GM23338 (cell line): ENCODE results near the gene MAP4K5. TPM values are rescaled to one million over a fixed set of nuclear protein-coding genes. Genes with fewer than 3 reads are reported as not detected.

Source experiments
- ATAC-seq: fragments of 200-7000 bp; cut with Tn5 transposase; 3 replicates; pipeline ENCODE4 v1.9.1; 2020
- DNase-seq: peaks from one replicate; pipeline ENCODE4 v3.0.0-alpha.2; 2015; ENCODE audit warnings: low spot score
- H2AFZ ChIP-seq: fragments of 200-600 bp; sonication (generic); 2 replicates; pipeline ENCODE4 v1.8.0; 2016; ENCODE audit warnings: antibody characterized with exemption, mild to moderate bottlenecking, moderate library complexity
- H3F3A ChIP-seq: fragments of 200-600 bp; sonication (generic); replicated peaks from 2 replicates; pipeline ENCODE4 v1.8.0; 2017; ENCODE audit warnings: antibody characterized with exemption, mixed run types, low read depth
- H3K27ac ChIP-seq: fragments of 200-600 bp; sonication (generic); 2 replicates; pipeline ENCODE4 v1.6.1; 2016; ENCODE audit warnings: low read depth
- H3K27me3 ChIP-seq: fragments of 200-600 bp; sonication (generic); 2 replicates; pipeline ENCODE4 v1.8.0; 2016; ENCODE audit warnings: mild to moderate bottlenecking, mixed run types, moderate library complexity; ENCODE audit not compliant: insufficient read depth
- H3K36me3 ChIP-seq: fragments of 200-600 bp; sonication (generic); 2 replicates; pipeline ENCODE4 v1.8.0; 2016; ENCODE audit warnings: mild to moderate bottlenecking; ENCODE audit not compliant: insufficient read depth
- H3K4me1 ChIP-seq: fragments of 200-600 bp; sonication (generic); 2 replicates; pipeline ENCODE4 v1.8.0; 2016; ENCODE audit warnings: mild to moderate bottlenecking, moderate library complexity; ENCODE audit not compliant: insufficient read depth
- H3K4me2 ChIP-seq: fragments of 200-600 bp; sonication (generic); 2 replicates; pipeline ENCODE4 v1.7.1; 2017; ENCODE audit warnings: mixed run types
- H3K4me3 ChIP-seq: fragments of 200-600 bp; sonication (generic); 2 replicates; pipeline ENCODE4 v1.6.1; 2016; ENCODE audit warnings: mixed run types
- H3K79me2 ChIP-seq: fragments of 200-600 bp; sonication (generic); replicated peaks from 2 replicates; pipeline ENCODE4 v1.8.0; 2017; ENCODE audit warnings: mild to moderate bottlenecking; ENCODE audit not compliant: insufficient read depth
- H3K9me2 ChIP-seq: fragments of 200-600 bp; sonication (generic); 2 replicates; pipeline ENCODE4 v1.8.0; 2017; ENCODE audit not compliant: insufficient read depth
- H4K20me1 ChIP-seq: fragments of 200-600 bp; sonication (generic); replicated peaks from 2 replicates; pipeline ENCODE4 v1.8.0; 2017; ENCODE audit warnings: mild to moderate bottlenecking; ENCODE audit not compliant: insufficient read depth
- H3K27ac Mint-ChIP-seq: 2 replicates; pipeline ENCODE4 v1.8.0; 2020; ENCODE audit warnings: inconsistent platforms, mild to moderate bottlenecking, moderate library complexity, mixed read lengths
- H3K27me3 Mint-ChIP-seq: 3 replicates; pipeline ENCODE4 v1.8.0; 2022; ENCODE audit warnings: low read depth, mild to moderate bottlenecking, moderate library complexity, mixed read lengths, inconsistent platforms; ENCODE audit not compliant: insufficient read depth, poor library complexity
- H3K36me3 Mint-ChIP-seq: 3 replicates; pipeline ENCODE4 v1.8.0; 2021; ENCODE audit warnings: low read depth, mild to moderate bottlenecking, inconsistent platforms, moderate library complexity, mixed read lengths
- H3K4me1 Mint-ChIP-seq: 3 replicates; pipeline ENCODE4 v1.8.0; 2020; ENCODE audit warnings: mild to moderate bottlenecking, inconsistent platforms, mixed read lengths
- H3K4me3 Mint-ChIP-seq: 3 replicates; pipeline ENCODE4 v1.8.0; 2021; ENCODE audit warnings: moderate library complexity, mild to moderate bottlenecking, inconsistent platforms, mixed read lengths
- H3K9me3 Mint-ChIP-seq: 3 replicates; pipeline ENCODE4 v1.8.0; 2020; ENCODE audit warnings: moderate library complexity, mild to moderate bottlenecking, inconsistent platforms, mixed read lengths
- EZH2 ChIP-seq: fragments of 200-600 bp; sonication (generic); IDR thresholded peaks from one replicate; pipeline ENCODE4 v1.8.0; 2017; ENCODE audit warnings: antibody characterized with exemption, mild to moderate bottlenecking, low read depth; ENCODE audit not compliant: unreplicated experiment
- EZH2phosphoT487 ChIP-seq: fragments of 200-600 bp; sonication (generic); IDR thresholded peaks from one replicate; pipeline ENCODE4 v1.8.1; 2018; ENCODE audit warnings: antibody characterized with exemption; ENCODE audit not compliant: unreplicated experiment
- JUNB ChIP-seq: IDR thresholded peaks from one replicate; pipeline ENCODE4 v1.6.1; 2016; ENCODE audit warnings: antibody characterized with exemption; ENCODE audit not compliant: unreplicated experiment
- NANOG ChIP-seq: IDR thresholded peaks from 2 replicates; pipeline ENCODE4 v1.6.1; 2016; ENCODE audit warnings: antibody characterized with exemption, borderline replicate concordance
- STAT1 ChIP-seq: IDR thresholded peaks from one replicate; pipeline ENCODE4 v1.6.1; 2016; ENCODE audit warnings: antibody characterized with exemption; ENCODE audit not compliant: unreplicated experiment
- ZNF114 ChIP-seq: fragments of 250-450 bp; sonication (Bioruptor Pico); IDR thresholded peaks from 2 replicates; pipeline ENCODE4 v1.5.0; 2020; ENCODE audit warnings: mild to moderate bottlenecking, moderate library complexity
- ZNF331 ChIP-seq: fragments of 250-450 bp; sonication (Bioruptor Pico); IDR thresholded peaks from 2 replicates; pipeline ENCODE4 v1.5.0; 2020; ENCODE audit warnings: low read depth, mild to moderate bottlenecking, moderate library complexity
- ZNF462 ChIP-seq: fragments of 250-450 bp; sonication (Bioruptor Pico); IDR thresholded peaks from 2 replicates; pipeline ENCODE4 v1.5.0; 2020; ENCODE audit warnings: mild to moderate bottlenecking, moderate library complexity
- polyA plus RNA-seq: library from polyadenylated mRNA; unstranded; fragments of >200 nt; fragmentation: Nextera tagmentation; extraction: Ambion mirVana; gene quantifications from 2 replicates; pipeline ENCODE4 v1.2.1, GENCODE V29; 2016
- total RNA-seq: library from RNA; depleted of rRNA; stranded (reverse); fragments of >200 nt; shearing (Covaris generic); gene quantifications from 2 replicates; pipeline ENCODE4 v1.2.3, GENCODE V29; 2014
- TF ChIP-seq, protein P1 (sequence below): IDR thresholded peaks from one replicate; pipeline ENCODE4 v1.6.1; 2018; ENCODE audit warnings: antibody characterized with exemption; ENCODE audit not compliant: unreplicated experiment
- TF ChIP-seq, protein P2 (sequence below): IDR thresholded peaks from 2 replicates; pipeline ENCODE4 v1.6.1; 2016; ENCODE audit warnings: antibody characterized with exemption

Gene MAP4K5
- total and polyA plus RNA-seq, 2 experiments from 2014 or later: 71.4 to 74.6 TPM

GRCh38 chr14:50373959-50374358 is 158.4 kb downstream of the MAP4K5 start (continued):
- TF ChIP-seq ZNF462 (CRISPR knock-in tag) (no peak), JUNB (no peak), EZH2 (no peak), ZNF331 (CRISPR knock-in tag) (no peak)
- TF ChIP-seq, protein P1, sequence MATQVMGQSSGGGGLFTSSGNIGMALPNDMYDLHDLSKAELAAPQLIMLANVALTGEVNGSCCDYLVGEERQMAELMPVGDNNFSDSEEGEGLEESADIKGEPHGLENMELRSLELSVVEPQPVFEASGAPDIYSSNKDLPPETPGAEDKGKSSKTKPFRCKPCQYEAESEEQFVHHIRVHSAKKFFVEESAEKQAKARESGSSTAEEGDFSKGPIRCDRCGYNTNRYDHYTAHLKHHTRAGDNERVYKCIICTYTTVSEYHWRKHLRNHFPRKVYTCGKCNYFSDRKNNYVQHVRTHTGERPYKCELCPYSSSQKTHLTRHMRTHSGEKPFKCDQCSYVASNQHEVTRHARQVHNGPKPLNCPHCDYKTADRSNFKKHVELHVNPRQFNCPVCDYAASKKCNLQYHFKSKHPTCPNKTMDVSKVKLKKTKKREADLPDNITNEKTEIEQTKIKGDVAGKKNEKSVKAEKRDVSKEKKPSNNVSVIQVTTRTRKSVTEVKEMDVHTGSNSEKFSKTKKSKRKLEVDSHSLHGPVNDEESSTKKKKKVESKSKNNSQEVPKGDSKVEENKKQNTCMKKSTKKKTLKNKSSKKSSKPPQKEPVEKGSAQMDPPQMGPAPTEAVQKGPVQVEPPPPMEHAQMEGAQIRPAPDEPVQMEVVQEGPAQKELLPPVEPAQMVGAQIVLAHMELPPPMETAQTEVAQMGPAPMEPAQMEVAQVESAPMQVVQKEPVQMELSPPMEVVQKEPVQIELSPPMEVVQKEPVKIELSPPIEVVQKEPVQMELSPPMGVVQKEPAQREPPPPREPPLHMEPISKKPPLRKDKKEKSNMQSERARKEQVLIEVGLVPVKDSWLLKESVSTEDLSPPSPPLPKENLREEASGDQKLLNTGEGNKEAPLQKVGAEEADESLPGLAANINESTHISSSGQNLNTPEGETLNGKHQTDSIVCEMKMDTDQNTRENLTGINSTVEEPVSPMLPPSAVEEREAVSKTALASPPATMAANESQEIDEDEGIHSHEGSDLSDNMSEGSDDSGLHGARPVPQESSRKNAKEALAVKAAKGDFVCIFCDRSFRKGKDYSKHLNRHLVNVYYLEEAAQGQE: no peak

- Histone ChIP-seq H3F3A (no peaks in the 10 kb centered on the region), H3K79me2 (no peaks in the 10 kb centered on the region), H2AFZ (no peak overlapping the region), H3K36me3 (no peaks in the 10 kb centered on the region), H3K4me3 (no peak overlapping the region), H3K27me3 (no peaks in the 10 kb centered on the region), H3K4me1 (no peaks in the 10 kb centered on the region), H3K9me2 (no peaks in the 10 kb centered on the region), H3K4me2 (no peak overlapping the region), H4K20me1 (no peaks in the 10 kb centered on the region), H3K27ac (no peak overlapping the region)
- DNase-seq (no peak), ATAC-seq (no peak)
- no peaks in the 10 kb centered on the region for H3K4me1 Mint-ChIP-seq
- no peak overlapping the region for H3K4me3 Mint-ChIP-seq
- no peaks in the 10 kb centered on the region for H3K36me3 Mint-ChIP-seq
- no peaks in the 10 kb centered on the region for H3K9me3 Mint-ChIP-seq
- H3K27me3 Mint-ChIP-seq: no peaks in the 10 kb centered on the region
- TF ChIP-seq EZH2: no peak
- TF ChIP-seq EZH2phosphoT487: no peak
- TF ChIP-seq STAT1: no peak
- TF ChIP-seq, protein P1: no peak
- TF ChIP-seq, protein P2, sequence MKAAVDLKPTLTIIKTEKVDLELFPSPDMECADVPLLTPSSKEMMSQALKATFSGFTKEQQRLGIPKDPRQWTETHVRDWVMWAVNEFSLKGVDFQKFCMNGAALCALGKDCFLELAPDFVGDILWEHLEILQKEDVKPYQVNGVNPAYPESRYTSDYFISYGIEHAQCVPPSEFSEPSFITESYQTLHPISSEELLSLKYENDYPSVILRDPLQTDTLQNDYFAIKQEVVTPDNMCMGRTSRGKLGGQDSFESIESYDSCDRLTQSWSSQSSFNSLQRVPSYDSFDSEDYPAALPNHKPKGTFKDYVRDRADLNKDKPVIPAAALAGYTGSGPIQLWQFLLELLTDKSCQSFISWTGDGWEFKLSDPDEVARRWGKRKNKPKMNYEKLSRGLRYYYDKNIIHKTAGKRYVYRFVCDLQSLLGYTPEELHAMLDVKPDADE: no peak
- TF ChIP-seq ZNF114 (CRISPR knock-in tag): no peak
- no peak for TF ChIP-seq NANOG
- no peak overlapping the region for H3K27ac Mint-ChIP-seq
Measured at GRCh38 chr14:50371546-50371945, 160.8 kb downstream of the MAP4K5 start.
